Raji (cell line): ENCODE measurements around the gene SFN.
A peak's percentile ranks its signal among the peaks of the same experiment; 100 is the strongest.

Experiments
- POLR2A ChIP-seq: IDR thresholded peaks from 2 replicates; pipeline ENCODE4 v1.6.1; 2011; ENCODE audit warnings: low read depth, low read length, control low read depth; ENCODE audit not compliant: insufficient read depth

Gene SFN

GRCh38 chr1:26855636-26856035 is 7.3 kb upstream of the SFN start:
- no peak for TF ChIP-seq POLR2A

- no peak for TF ChIP-seq POLR2A
Measured at GRCh38 chr1:26856181-26856580, 6.8 kb upstream of the SFN start.

- no peak for TF ChIP-seq POLR2A
Measured at GRCh38 chr1:26856604-26857469, 6.1 kb upstream of the SFN start.

GRCh38 chr1:26857473-26858060 is 5.4 kb upstream of the SFN start:
- TF ChIP-seq POLR2A, result no peak

GRCh38 chr1:26858160-26858559 is 4.8 kb upstream of the SFN start:
- no peak for TF ChIP-seq POLR2A

GRCh38 chr1:26858891-26859640 is 3.9 kb upstream of the SFN start:
- no peak for TF ChIP-seq POLR2A

GRCh38 chr1:26861286-26861701 is 1.7 kb upstream of the SFN start:
- no peak for TF ChIP-seq POLR2A

GRCh38 chr1:26861889-26862378 is 1.0 kb upstream of the SFN start:
- no peak for TF ChIP-seq POLR2A

- no peak for TF ChIP-seq POLR2A
Measured at GRCh38 chr1:26863685-26864077, 732 bp downstream of the SFN start.

GRCh38 chr1:26864610-26865480 is 1.9 kb downstream of the SFN start:
- TF ChIP-seq POLR2A, result peak; percentile 100

GRCh38 chr1:26874896-26875295 is 11.9 kb downstream of the SFN start:
- no peak for TF ChIP-seq POLR2A

- TF ChIP-seq POLR2A, result no peak
Measured at GRCh38 chr1:26877326-26877725, 14.4 kb downstream of the SFN start.

- TF ChIP-seq POLR2A, result no peak
Measured at GRCh38 chr1:26879793-26880192, 16.8 kb downstream of the SFN start.

- no peak for TF ChIP-seq POLR2A
Measured at GRCh38 chr1:26882696-26883463, 19.9 kb downstream of the SFN start.

GRCh38 chr1:26887125-26887524 is 24.2 kb downstream of the SFN start:
- no peak for TF ChIP-seq POLR2A

GRCh38 chr1:26888231-26888630 is 25.3 kb downstream of the SFN start:
- no peak for TF ChIP-seq POLR2A
